ENCODE measurements around the gene ZBTB25.

ZBTB25 gene, protein sequence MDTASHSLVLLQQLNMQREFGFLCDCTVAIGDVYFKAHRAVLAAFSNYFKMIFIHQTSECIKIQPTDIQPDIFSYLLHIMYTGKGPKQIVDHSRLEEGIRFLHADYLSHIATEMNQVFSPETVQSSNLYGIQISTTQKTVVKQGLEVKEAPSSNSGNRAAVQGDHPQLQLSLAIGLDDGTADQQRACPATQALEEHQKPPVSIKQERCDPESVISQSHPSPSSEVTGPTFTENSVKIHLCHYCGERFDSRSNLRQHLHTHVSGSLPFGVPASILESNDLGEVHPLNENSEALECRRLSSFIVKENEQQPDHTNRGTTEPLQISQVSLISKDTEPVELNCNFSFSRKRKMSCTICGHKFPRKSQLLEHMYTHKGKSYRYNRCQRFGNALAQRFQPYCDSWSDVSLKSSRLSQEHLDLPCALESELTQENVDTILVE

DNA sequence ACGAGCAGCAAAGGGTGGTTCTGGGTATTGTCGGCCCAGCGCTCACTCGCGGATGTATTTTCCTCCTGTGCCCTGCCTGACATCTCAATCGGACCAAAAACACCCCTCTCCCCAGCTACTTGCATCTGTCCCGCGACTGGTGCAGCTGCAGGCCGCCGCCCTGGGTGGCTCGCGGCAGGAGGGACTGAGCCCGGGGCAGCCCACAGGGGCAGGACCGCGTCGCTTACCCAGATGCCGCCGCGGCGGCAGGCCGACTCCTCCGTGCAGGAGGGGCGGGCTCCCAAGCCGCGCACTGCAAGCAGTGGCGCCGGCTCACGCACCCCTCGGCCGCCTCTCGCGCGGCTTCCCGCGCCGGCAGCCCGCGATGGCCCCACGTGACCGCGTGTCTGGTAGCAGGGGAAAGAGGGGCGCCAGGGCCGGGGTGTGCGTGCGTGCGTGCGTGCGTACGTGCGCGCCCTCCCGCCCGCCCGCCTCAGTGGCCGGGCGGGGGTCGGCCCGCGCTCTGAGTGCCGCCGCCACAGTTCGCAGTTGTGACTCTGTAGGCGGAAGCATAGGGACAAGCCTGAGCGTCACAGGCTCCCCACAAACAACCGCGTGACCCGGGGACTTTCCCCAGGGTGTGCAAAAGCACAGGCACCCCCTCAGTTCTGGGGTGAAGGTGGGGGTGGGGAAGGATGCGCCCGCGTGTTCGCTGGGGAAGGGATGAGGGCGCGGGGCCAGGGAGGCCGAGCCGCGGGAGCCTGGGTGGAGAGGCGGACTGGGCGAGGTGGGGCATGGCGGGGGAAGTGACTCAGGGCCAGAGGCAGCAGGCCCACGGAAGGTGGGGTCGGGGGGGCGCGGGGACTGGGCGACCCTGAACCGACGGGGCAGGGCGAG lies at the start of gene ZBTB25:
Gene ZBTB25, minus strand, starts transcription at position 405 of the 876 bp plus-strand sequence. CDS start 13,305 bp downstream, outside the sequence.
- peak within 1 kb of the TSS; percentile 86 for H3K4me3 ChIP-seq (ENCODE audit: low read depth, low read length)

DNA sequence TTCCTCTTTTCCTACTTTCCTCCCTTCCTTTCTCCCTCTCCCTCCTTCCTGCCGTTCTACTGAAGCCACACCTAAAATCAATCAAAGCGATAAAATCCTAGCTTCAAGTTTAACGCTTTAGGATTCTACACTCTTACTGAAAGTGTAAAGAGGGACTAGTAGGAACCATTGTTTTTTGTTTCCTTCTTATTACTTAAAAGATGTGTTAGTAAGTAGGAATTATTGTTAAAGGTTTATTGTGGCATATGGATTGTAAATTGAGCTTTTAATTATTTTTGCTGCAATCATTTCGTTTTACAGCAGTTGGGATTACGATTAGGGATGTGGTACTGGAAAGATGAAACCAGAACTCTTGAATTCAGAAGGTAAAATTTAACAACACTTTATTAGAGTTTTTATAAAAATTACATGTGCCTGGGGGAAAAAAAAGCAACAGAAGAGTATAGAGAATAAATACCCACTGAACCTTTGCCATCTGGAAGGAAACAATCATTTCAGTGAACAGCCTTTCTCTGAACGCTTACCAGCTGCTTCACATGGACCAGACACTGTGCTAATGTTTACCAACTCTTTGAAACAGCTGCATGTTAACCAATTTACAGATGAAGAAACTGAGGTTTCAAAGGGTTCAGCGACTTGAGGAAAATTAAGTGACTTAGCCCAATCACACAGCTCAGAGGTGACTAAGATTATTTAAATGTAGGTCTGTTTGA lies 47.1 kb upstream of the ZBTB25 start:
- no peak overlapping the region for H3K4me3 ChIP-seq (ENCODE audit: low read depth, low read length)

DNA sequence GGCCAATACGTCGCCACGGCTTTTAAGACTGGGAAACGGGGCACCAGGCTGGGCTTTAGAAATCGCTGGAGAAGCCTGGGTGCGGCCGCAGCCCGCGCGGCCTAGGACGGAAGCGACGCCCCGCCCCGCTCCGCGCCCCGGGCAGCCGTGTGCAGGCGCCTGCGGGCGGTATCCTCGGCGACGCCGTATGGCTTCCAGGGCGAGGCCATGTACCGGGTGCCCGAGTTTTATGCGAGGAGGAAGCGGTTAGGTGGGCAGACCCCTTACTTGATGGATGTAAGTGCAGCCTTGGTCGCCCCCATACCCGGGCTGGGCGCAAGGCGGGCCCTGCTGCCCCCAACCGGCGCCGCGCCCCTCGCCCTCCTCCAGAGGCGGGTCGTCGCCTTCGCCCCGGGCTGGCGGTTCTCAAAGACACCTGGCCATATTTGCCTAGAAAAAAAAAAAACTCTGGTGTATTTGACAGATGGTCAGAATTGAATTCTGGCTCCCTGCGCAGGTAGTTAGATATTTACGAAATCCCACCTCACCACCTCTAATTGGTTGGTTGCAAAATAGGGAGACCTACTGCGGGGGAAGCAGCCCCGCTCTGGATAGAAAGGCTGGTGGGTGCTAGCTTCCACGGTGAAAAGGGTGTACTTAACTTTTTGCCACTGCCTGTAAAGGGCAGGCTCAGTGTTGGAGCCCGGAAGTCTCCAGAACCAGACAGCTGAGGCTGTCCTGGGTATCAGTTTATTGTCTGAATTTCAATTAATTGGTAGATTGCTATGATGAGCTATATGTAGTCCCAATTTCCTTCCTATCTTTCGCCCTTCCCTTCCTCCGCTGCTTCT lies 46.4 kb upstream of the ZBTB25 start, which contains the start of gene PPP1R36:
Gene PPP1R36, plus strand, starts transcription at position 171 of the 830 bp plus-strand sequence. Its CDS starts 37 bp downstream, at position 208.
- H3K4me3 ChIP-seq (ENCODE audit: low read depth, low read length): peak within 1 kb of the TSS; percentile 28

DNA sequence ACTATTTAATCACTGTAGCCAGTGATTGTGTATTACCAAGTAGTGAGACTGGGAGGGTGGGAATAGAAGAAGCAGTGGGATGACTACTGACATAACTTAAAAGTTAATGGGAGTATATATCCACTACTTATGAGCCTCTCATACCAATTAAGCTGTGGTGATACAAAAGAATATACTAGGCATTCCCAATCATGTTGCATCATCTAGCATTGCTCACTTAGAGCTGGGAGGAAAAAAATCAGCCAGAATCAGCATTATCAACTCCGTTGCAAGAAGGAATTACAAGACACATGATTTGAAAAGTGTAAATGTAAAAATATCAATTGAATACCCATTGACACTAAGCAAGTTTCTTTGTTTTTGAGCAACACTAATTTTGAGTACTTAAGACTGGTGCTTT lies 45.4 kb upstream of the ZBTB25 start:
- H3K4me3 ChIP-seq (ENCODE audit: low read depth, low read length): no peak overlapping the region

DNA sequence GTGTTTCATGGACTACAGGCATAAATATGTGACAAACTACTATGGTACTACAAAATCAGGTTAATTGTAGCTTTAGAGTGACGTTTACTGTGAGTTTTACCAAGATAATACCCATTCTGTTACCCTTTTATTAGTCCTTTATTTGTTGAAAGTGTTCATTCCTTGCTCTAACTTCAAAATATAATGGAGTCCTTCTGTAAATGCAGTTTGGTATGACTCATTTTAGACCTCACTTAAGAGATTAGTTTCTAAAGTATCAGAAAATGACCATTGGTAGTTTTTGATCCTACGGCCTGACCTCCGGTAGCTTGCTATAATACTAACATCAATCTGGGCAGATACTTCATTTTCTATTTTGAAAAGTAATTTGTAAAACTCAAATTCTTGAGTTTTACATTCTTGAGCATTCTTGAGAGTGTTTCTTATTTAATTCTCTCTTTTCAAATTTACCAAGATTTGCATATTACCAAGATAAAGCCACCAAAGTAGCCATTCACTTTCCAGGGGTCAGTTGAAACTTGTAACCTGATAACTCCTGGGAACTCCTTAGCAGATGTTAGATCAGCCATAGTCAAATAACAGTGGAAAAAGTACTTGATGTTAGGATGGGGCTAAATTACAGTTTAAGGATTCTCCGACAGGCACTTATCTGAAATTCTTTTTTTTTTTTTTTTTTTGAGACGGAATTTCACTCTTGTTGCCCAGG lies 41.1 kb upstream of the ZBTB25 start:
- no peak overlapping the region for H3K4me3 ChIP-seq (ENCODE audit: low read depth, low read length)

DNA sequence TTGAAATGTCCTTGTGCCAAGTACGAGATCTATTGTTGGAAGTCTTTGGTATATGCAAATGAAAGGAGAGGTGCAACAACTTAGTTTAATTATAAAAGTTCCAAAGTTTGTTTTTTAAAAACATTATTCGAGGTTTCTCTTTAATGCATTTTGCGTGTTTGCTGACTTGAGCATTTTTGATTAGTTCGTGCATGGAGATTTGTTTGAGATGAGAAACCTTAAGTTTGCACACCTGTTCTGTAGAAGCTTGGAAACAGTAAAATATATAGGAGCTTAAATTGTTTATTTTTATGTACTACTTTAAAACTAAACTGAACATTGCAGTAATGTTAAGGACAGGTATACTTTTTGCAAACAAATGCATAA lies 39.2 kb upstream of the ZBTB25 start:
- H3K4me3 ChIP-seq (ENCODE audit: low read depth, low read length): peak overlapping the region; percentile 27

DNA sequence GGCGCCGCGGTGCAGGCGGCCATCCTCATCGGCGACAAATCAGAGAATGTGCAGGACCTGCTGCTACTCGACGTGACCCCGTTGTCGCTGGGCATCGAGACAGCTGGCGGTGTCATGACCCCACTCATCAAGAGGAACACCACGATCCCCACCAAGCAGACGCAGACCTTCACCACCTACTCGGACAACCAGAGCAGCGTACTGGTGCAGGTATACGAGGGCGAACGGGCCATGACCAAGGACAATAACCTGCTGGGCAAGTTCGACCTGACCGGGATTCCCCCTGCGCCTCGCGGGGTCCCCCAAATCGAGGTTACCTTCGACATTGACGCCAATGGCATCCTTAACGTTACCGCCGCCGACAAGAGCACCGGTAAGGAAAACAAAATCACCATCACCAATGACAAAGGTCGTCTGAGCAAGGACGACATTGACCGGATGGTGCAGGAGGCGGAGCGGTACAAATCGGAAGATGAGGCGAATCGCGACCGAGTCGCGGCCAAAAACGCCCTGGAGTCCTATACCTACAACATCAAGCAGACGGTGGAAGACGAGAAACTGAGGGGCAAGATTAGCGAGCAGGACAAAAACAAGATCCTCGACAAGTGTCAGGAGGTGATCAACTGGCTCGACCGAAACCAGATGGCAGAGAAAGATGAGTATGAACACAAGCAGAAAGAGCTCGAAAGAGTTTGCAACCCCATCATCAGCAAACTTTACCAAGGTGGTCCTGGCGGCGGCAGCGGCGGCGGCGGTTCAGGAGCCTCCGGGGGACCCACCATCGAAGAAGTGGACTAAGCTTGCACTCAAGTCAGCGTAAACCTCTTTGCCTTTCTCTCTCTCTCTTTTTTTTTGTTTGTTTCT lies 38.6 kb upstream of the ZBTB25 start:
- H3K4me3 ChIP-seq (ENCODE audit: low read depth, low read length): peak overlapping the region; percentile 27

DNA sequence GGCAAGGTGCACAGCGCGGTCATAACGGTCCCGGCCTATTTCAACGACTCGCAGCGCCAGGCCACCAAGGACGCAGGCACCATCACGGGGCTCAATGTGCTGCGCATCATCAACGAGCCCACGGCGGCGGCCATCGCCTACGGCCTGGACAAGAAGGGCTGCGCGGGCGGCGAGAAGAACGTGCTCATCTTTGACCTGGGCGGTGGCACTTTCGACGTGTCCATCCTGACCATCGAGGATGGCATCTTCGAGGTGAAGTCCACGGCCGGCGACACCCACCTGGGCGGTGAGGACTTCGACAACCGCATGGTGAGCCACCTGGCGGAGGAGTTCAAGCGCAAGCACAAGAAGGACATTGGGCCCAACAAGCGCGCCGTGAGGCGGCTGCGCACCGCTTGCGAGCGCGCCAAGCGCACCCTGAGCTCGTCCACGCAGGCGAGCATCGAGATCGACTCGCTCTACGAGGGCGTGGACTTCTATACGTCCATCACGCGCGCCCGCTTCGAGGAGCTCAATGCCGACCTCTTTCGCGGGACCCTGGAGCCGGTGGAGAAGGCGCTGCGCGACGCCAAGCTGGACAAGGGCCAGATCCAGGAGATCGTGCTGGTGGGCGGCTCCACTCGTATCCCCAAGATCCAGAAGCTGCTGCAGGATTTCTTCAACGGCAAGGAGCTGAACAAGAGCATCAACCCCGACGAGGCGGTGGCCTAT lies 37.8 kb upstream of the ZBTB25 start:
- no peak overlapping the region for H3K4me3 ChIP-seq (ENCODE audit: low read depth, low read length)

DNA sequence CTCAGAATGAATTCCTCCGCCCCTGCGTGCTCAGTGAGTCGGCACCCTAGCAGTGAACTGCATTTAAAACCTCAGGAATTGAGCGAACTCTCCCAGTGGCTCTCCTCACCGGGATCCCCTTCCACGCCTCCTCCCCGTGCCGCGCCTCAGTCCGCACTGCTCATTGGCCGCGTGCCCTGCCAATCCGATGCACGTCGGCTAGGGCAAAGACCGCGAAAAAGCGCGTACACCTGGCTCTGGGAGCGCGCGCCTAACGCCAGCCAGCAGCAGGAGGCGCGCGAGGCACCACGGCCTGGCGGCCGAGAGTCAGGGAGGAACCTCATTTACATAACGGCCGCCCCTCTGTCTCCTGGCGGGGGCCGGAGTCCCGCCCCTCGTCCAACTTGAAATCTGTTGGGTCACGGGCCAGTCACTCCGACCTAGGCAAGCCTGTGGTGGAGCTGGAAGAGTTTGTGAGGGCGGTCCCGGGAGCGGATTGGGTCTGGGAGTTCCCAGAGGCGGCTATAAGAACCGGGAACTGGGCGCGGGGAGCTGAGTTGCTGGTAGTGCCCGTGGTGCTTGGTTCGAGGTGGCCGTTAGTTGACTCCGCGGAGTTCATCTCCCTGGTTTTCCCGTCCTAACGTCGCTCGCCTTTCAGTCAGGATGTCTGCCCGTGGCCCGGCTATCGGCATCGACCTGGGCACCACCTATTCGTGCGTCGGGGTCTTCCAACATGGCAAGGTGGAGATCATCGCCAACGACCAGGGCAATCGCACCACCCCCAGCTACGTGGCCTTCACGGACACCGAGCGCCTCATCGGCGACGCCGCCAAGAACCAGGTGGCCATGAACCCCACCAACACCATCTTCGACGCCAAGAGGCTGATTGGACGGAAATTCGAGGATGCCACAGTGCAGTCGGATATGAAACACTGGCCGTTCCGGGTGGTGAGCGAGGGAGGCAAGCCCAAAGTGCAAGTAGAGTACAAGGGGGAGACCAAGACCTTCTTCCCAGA lies 36.9 kb upstream of the ZBTB25 start, which contains the start of gene HSPA2:
Gene HSPA2, plus strand, starts transcription at position 534 of the 995 bp plus-strand sequence. Its CDS starts 109 bp downstream, at position 643.
- peak within 1 kb of the TSS; percentile 50 for H3K4me3 ChIP-seq (ENCODE audit: low read depth, low read length)

DNA sequence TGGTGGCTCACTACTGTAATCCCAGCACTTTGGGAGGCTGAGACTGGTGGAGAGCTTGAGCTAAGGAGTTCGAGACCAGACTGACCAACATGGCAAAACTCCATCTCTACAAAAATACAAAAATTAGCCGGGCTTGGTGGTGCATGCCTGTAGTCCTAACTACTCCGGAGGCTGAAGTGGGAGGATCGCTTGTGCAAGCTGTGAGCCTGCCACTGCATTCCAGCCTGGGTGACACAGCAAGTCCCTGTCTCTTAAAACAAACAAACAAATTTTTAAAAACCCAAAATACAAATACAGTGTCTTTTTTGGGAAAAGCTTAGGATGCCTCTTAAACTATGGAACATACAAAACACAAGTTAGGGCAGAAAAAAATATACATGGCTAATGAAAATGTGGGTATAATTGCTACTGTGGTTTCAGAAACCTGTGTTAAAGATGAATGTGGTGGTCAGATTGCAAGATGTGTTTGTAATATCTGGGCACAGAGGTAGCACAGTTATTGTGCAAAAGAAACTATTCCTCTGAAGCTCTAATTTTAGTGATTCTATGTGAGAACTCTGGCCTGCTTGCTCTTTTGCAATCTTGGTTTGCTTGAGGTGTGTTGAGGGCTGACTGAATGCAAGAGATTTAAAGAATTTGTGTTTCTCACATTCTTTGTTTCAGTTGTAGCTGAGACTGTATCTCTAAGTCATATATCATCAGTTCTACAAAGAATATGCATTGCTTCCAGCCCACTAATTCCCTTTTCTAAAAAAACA lies 33.0 kb upstream of the ZBTB25 start:
- H3K4me3 ChIP-seq (ENCODE audit: low read depth, low read length): no peak overlapping the region

DNA sequence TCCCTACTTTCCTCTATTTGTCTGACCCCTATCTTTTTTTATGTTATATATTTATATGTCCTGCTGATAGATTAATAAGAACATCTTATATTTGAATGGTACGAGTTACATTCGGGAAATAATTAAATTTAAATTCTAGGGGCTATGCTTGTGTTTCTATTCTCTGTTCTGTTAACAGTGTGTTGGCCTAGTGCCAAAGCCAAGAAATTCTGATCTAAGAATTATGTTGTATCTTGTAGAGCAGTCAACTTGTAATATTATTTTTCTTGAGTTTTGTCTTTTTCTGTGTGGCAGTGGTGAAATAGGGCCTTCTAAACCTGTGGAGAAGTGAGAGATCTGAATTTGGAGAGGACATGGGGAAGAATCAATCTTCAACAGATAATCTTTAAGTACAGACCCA lies 27.9 kb upstream of the ZBTB25 start:
- H3K4me3 ChIP-seq (ENCODE audit: low read depth, low read length): no peak overlapping the region

DNA sequence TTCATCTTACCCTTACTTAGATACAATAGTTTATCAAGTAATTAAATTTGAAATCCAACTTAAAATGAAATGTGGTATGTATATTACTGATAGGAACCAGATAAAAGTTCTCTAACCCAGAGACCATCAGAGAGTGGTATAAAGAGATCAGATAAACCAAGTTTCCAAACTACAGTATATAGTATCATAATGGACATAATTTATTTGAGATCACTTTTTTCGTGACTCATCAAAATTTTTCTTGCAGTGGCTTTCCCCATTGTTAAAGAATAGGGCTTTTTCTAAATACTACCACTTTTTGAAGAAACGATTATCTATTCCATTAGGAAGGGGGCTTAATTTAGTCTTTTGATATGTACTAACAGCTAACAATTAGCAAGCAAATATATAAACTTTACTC lies 21.7 kb upstream of the ZBTB25 start:
- H3K4me3 ChIP-seq (ENCODE audit: low read depth, low read length): no peak overlapping the region

DNA sequence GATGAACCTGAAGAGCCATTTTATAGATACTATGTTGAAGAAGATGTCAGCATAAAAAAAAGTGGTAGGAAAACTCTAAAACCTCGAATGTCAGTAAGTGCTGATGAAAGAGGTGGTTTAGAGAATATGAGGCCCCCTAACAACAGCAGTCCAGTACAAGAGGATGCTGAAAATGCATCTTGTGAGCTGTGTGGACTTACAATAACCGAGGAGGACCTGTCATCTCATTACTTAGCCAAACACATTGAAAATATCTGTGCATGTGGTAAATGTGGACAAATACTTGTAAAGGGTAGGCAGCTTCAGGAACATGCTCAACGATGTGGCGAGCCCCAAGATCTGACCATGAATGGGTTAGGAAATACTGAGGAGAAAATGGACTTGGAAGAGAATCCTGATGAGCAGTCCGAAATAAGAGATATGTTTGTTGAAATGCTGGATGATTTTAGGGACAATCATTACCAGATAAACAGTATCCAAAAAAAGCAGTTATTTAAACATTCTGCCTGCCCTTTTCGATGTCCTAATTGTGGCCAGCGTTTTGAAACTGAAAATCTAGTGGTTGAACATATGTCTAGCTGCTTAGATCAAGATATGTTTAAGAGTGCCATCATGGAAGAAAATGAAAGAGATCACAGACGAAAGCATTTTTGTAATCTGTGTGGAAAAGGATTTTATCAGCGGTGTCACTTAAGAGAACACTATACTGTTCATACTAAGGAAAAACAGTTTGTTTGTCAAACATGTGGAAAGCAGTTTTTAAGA lies 19.1 kb upstream of the ZBTB25 start:
- no peak overlapping the region for H3K4me3 ChIP-seq (ENCODE audit: low read depth, low read length)

DNA sequence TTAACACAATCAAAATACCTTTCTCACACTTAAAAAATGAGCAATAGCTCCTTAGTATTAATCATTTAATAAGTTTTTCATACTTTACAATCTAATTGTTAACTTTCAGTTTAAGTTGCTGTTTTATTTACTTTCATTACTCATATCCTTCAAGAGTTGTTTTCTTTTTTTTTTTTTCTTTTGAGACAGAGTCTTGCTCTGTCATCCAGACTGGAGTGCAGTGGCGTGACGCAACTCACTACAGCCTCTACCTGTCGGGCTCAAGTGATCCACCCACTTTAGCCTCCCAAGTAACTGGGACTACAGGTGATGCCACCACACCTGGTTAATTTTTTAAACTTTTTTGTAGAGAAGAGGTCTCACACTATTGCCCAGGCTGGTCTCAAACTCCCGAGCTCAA lies 17.1 kb upstream of the ZBTB25 start:
- H3K4me3 ChIP-seq (ENCODE audit: low read depth, low read length): no peak overlapping the region

DNA sequence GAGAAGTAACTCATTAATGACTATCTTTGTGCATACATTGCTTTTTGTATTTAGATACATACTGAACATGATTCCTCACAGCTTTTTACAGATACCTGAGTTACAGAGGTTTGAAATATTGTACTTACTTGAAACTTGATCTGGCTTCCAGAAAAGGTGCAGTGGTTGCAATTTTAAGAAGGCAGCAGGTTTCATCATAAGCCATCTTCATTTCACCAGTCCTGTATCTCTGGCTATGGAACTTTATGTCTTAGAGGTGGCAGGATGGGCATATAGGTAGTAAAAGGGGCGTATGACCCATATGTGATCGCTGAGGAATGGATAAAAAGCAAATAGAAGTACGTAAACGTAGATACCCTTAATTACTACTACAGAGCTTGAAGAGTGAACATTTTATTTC lies 14.6 kb upstream of the ZBTB25 start:
- no peak overlapping the region for H3K4me3 ChIP-seq (ENCODE audit: low read depth, low read length)

Data from iPS-11a (cell line).